ENCODE measurements around the gene NPAS3.

NPAS3 gene

DNA sequence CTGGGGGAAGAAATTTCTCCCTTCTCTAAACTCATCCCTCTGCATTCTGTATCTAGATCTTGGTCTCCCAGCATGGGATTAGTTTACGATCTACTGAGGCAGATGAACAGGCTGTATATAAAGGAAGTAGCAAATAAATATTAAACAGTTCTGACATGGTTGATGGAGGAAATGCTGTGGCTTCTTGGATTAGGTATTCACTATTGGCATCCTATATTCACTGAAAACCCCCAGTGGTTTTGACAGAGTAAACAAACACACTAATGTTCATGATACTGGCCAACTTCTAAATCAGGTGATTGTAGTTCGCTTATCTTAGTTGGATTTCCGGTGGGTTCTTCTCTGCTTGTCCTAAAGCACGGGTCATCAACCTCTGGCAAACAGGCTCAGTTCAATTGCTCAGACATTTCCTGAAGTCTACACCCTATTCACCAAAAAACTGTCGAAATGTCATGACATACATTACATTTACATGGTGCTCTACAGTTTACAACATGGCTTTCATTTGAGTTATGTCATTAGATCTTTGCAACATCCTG lies 578.3 kb downstream of the NPAS3 start:
- ChIA-PET CTCF (no interaction called here), POLR2A (ENCODE audit: low non-redundant PET) (no interaction called here)
- TF ChIP-seq, protein P1, sequence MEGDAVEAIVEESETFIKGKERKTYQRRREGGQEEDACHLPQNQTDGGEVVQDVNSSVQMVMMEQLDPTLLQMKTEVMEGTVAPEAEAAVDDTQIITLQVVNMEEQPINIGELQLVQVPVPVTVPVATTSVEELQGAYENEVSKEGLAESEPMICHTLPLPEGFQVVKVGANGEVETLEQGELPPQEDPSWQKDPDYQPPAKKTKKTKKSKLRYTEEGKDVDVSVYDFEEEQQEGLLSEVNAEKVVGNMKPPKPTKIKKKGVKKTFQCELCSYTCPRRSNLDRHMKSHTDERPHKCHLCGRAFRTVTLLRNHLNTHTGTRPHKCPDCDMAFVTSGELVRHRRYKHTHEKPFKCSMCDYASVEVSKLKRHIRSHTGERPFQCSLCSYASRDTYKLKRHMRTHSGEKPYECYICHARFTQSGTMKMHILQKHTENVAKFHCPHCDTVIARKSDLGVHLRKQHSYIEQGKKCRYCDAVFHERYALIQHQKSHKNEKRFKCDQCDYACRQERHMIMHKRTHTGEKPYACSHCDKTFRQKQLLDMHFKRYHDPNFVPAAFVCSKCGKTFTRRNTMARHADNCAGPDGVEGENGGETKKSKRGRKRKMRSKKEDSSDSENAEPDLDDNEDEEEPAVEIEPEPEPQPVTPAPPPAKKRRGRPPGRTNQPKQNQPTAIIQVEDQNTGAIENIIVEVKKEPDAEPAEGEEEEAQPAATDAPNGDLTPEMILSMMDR (conservative IDR thresholded peaks at IDR 0.05; ENCODE audit: low read depth) = no peak
- no peak overlapping the region for H3K27ac ChIP-seq
- DNase-seq (ENCODE audit: low spot score) = no peak

DNA sequence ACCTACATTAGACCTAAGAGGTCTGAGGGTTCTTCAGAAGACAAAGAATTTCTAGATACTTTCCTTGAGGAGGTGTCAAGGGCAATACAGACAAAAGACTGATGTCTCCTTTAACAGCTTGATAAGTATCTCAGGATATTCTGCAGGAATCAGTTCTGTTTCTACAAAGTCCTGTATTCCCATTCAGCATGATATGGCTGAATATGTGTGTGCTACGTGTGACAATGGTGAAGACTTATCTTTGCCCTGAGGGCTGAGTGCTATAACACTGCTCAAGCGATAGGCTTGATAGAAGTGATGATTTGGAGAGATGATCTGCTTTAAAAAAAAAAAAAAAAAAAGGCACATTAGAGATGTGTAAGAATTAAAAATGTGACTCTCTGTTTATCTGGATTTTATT lies 582.5 kb downstream of the NPAS3 start:
- H3K27ac ChIP-seq = no peak overlapping the region
- CTCF ChIA-PET = interaction anchor here (0.7 kb wide), 1 partner anchor 912 kb away, joined by 4 read pairs; no protein-coding TSS in a partner anchor
- no peak for DNase-seq (ENCODE audit: low spot score)
- POLR2A ChIA-PET (ENCODE audit: low non-redundant PET) = no interaction called here
- TF ChIP-seq, protein P1 (conservative IDR thresholded peaks at IDR 0.05; ENCODE audit: low read depth) = no peak

DNA sequence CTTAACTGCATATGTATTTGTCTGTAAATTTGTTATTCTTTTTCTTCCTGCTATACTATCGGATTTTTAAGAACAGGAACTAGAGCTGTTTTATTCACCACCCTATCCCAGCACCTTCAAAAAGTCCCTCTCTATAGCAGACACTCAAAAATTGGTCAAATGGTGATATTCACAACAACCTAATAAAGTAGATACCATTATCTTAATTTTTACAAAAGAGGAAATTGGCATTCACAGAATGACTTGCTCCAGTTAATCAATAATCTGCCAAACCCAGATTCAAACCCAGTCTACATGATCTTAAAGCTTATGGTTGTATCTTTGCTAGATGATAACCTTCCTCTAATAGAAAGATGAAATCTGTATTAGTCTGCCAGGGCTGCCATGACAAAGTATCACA lies 585.6 kb downstream of the NPAS3 start:
- H3K27ac ChIP-seq = no peak overlapping the region
- TF ChIP-seq, protein P1 (conservative IDR thresholded peaks at IDR 0.05; ENCODE audit: low read depth) = no peak
- POLR2A ChIA-PET (ENCODE audit: low non-redundant PET) = no interaction called here
- DNase-seq (ENCODE audit: low spot score) = no peak
- CTCF ChIA-PET = no interaction called here

DNA sequence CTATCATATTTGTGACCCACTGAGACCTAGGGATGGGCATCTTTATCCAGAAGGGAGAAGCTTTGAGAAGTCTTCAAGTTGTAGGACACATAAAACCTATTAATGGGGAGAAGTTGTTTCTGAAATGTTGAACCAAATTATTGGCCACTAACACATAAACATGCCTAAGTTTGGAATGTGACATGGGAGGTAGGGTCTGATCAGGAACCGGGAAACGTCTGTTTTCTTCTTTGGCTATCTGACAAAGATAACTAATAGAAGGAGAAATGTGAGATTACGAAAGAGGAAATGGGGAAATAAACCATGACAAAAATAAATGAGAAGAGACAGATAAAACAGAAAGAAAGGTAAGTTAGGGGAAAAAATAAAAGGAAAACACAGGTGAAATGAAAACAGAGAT lies 586.9 kb downstream of the NPAS3 start:
- no peak for DNase-seq (ENCODE audit: low spot score)
- H3K27ac ChIP-seq = no peak overlapping the region
- POLR2A ChIA-PET (ENCODE audit: low non-redundant PET) = no interaction called here
- TF ChIP-seq, protein P1 (conservative IDR thresholded peaks at IDR 0.05; ENCODE audit: low read depth) = no peak
- CTCF ChIA-PET = interaction anchor here (0.6 kb wide), 1 partner anchor 110 kb away, joined by 3 read pairs; no protein-coding TSS in a partner anchor

DNA sequence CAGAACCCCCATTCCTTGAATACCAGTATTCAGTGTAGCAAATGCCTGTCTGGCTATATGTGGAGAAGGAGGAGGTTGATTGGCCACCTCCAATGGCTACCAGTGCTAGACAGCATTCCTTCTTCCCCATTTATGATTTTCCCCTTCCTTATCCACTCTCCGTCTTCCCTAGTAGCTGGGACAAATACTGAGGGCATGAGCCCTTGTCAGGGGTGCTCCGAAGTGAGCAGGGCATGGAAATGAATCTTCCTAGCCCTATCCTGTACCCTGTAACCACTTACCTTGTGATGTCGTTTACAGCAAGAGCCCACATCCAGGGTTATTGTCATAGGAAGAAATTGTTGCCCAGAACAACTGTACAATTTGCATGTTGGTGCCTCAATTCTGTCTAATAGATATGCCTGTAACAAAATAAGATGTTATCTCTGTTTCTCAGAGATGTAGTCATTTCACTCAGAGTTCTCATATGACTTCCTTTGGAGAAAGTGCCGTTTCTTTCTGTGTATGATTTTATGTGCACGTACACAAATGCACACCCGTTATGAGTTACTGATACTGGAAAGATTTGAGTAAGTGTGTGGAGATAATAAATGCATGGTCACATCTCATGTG lies 588.5 kb downstream of the NPAS3 start:
- no peak overlapping the region for H3K27ac ChIP-seq
- no peak for DNase-seq (ENCODE audit: low spot score)
- TF ChIP-seq, protein P1 (conservative IDR thresholded peaks at IDR 0.05; ENCODE audit: low read depth) = no peak
- POLR2A ChIA-PET (ENCODE audit: low non-redundant PET) = no interaction called here
- CTCF ChIA-PET = no interaction called here

DNA sequence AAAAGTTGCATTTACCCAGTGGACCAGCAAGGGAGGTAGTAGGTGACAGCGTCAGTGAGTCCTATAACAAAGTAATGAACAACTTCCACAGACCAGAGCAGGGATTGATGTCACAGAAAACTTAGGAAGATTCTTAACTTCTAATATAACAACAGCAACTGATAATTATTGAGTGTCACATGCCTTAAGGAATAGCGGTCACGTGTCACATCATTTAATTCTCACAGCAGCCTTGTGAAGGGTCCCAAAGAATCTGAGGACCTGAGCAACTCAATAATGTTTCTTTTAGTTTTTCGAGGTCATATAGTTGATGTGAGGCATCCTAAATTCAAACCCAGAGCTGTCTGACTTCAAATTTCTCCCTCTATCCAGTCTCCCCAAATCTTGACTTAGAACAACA lies 590.0 kb downstream of the NPAS3 start:
- CTCF ChIA-PET = interaction anchor here (0.5 kb wide), 1 partner anchor 45 kb away, joined by 3 read pairs; no protein-coding TSS in a partner anchor
- DNase-seq (ENCODE audit: low spot score) = no peak
- H3K27ac ChIP-seq = no peak overlapping the region
- TF ChIP-seq, protein P1 (conservative IDR thresholded peaks at IDR 0.05; ENCODE audit: low read depth) = no peak
- POLR2A ChIA-PET (ENCODE audit: low non-redundant PET) = no interaction called here

Measured in RWPE1 (cell line).